ENCODE measurements around the gene DISP2.

DNA sequence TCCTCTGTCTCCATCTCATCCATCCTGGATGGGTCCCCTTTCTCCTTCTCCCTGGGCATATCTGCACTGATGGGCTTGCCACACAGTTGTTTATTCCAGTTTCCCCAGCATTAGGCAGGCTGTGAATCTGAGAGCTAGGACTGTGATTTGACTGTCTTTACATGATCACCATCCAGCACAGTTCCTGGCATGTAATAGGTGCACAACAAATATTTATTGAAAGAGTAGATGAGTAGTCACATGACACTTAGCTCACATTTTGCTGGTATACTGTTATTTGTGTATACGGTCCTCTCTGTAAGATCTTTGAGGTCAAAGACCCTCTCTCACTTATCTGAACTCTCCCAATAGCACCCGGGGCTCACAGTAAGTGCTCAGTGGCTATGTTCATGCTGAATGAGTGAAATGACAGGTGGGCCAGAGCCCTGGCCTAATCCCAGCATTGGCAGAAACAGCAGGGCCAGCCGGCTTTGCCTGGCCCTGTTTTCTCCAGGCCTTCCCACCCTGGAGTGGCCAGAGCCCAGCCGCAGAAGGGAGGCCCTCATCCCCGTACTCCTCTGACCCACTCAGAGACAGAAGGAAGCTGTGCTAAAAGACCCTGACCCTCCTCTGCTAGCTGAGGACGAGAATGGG, 66.6 kb downstream of the DISP2 start:
- TF ChIP-seq, protein P1, sequence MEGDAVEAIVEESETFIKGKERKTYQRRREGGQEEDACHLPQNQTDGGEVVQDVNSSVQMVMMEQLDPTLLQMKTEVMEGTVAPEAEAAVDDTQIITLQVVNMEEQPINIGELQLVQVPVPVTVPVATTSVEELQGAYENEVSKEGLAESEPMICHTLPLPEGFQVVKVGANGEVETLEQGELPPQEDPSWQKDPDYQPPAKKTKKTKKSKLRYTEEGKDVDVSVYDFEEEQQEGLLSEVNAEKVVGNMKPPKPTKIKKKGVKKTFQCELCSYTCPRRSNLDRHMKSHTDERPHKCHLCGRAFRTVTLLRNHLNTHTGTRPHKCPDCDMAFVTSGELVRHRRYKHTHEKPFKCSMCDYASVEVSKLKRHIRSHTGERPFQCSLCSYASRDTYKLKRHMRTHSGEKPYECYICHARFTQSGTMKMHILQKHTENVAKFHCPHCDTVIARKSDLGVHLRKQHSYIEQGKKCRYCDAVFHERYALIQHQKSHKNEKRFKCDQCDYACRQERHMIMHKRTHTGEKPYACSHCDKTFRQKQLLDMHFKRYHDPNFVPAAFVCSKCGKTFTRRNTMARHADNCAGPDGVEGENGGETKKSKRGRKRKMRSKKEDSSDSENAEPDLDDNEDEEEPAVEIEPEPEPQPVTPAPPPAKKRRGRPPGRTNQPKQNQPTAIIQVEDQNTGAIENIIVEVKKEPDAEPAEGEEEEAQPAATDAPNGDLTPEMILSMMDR (IDR thresholded peaks at IDR 0.05), result no peak
- no peak for TF ChIP-seq POLR2A (IDR thresholded peaks at IDR 0.05)
